GM20431 (cell line): ENCODE data around the gene TTLL8.
"Not testable (repeated sequence)": the region's sequence is repeated elsewhere in the genome, so short reads cannot be mapped to it uniquely, and the experiment has no call there.

Source experiments
- in situ Hi-C: fragments of 300-500 bp; cut with MseI, MboI; formaldehyde crosslinking; loops from one replicate; pipeline ENCODE4 v1.15.0; 2020; ENCODE audit warnings: low sequenced_read_pairs; ENCODE audit not compliant: unreplicated experiment

Gene TTLL8

DNA sequence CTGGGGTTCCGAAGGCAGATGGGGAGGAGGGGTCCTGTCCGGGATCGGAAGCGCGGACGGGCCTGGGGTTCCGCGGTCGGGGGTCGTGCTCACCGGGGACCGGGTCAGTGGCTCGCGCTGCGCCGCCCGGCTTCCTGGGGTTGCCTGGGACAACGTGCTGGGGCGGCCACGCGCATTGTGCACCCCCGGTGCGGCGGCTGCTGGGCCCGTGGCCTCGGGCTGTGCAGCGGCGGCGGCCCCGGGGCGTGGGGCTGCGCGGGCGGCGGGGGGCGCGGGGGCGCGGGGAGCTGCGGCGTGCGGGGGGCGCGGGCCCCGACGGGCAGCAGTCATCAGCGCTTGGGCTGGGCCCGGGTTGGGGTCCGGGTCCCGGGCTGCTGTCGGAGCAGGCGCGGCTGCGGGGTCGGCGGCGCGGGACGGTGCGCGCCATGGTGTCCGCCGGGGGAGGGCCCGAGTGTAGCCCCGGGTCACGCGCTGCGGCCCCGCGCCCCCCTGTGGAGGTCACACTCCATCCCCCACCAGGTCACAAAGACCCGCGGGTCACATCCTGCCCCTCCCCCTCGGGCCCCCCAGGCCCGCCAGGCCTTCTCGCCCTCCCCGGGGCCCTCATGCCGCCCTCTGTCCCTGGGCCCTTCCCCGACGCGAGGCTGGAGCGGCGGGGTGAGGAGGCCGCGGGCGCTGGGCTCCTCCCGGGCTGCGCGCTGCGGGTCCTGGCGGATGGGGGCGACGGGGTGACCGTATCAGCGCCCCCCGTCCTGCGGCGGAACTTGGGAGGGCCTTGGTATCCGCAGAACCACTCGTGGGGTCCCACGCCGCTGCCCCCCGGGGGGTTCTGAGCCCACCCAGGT, at the start of gene TTLL8:
Gene TTLL8, minus strand, starts transcription at position 238 of the 845 bp plus-strand sequence.
- in situ Hi-C loops, result no loop called here

DNA sequence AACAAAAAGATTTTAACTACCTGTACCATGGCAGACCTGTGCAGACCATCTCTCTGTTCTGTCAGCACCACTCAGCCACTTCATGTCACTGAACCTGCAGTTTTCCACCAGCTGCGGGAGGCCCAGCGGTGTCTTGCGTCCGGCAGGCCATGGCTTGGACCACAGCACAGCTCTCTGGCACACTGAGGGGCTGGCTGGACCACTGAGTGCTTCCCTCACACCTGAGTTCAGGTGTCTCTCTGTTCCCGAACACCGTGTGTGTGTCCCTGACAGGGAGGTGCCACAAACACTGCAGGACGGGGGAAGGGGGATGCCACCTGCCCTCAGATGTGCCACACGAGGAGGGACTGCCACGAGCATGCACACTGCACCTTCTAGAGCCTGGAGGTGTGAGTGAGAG, 49.4 kb upstream of the TTLL8 start:
- in situ Hi-C loops, result no loop called here

DNA sequence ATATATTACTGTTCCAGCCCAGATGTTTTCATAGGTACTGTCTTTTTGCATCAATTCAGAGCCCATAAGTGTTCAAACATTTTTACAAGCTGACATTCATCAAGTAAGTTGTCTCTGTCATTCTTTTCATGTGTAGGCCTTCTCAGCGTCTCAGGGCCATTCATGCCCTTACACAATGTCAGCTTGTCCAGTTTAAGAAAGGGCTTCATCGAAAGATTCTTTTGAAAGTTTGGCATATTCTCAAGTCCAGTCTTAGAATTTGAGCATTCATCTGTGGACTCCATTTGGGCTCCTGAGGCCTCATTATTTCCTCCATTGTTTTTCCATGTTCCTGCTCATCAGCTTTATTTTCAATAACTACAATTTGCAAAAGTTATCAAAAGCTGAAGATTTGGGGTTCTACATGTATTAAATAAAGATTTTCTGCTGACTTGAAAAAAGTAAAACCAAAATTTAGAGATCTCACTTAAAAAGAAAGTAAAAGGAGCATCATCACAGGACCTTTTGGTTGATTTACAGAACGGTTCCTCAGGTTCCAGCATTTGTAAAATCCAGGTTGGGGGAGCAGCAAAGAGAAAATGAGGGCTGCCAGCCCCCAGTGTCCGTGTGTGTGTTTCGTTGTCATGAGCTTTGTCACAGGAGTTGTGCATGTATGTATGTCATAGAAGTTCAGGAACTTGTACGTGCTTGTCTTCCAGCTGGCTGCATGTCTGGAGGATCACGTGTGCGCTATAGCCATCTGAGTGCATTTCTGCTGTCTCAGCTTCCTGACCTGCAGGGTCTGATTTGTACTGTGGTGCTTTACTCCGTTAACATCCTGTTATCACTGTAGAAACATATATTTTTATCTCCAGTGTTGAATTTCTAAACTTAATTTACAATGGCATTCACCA, 47.4 kb upstream of the TTLL8 start:
- in situ Hi-C loops, result no loop called here

DNA sequence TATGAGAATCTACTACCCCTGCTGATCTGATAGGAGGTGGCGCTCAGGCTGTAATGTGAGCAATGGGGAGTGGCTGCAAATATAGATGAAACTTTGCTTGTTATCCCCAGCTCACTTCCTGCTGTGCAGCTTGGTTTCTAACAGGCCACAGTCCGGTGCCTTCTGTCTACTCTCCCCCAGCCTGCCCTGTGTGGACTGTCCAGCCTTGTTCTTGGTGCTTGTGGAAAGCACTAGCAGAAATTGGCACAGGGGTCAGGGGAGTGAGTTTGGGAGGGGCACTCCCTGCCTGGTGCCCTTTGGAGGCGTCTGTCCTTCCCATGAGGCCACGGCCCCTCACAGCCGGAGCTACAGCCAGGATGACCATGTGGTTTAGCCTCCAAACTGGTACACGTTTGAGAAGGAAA, 46.0 kb upstream of the TTLL8 start:
- in situ Hi-C loops, result no loop called here

DNA sequence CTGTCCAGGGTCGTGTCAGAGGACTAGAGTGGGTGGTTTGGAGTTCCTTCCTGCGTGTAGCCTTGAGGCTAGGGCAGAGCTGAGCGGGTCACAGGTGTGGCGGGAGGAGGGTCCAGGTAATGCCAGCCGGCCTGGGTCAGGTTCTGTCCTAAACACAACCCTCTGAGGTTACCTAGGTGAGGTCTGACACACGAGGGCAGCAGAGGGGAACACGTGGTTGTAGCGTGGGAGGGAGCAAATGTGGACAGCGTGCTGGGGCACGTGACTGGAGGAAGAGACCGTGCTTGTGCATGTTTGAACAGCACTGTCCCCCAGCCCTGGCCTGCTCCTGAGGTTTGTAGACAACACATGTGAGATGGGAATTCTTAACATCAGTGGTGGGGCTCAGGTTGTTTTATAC, 44.8 kb upstream of the TTLL8 start:
- in situ Hi-C loops, result no loop called here

DNA sequence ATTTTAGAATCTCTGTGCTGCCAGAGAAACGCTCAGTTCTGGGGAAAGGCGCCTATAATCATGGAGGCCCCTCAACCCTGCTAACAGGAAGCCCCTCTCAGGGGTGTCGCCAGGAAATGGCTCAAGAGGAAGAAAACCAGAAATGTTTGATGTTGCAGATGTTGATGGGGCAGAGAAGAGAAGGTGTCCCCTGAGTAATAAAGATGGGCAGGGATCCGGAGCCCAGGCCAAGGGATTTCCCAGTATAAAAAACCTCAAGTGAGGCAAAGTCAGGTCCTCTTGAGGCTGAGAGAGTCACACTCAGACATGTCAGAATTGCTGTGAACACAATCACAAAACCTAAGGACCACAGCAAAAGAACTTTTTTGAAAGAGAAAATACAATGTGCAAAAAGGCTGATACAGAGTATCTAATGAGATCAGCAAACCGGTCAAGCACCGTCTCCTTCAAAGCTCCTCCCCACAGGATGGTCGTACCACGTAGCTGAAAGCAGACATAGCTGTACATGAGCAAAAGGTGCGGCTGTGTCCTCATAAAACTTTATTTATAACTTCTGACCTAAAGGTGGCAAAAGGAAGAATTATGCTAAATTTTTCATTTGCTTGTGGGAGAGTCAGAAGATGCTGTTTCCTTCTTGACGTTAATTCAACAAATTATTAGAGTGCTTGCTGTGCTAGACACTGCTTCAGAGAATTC, 43.9 kb upstream of the TTLL8 start:
- in situ Hi-C loops, result no loop called here

DNA sequence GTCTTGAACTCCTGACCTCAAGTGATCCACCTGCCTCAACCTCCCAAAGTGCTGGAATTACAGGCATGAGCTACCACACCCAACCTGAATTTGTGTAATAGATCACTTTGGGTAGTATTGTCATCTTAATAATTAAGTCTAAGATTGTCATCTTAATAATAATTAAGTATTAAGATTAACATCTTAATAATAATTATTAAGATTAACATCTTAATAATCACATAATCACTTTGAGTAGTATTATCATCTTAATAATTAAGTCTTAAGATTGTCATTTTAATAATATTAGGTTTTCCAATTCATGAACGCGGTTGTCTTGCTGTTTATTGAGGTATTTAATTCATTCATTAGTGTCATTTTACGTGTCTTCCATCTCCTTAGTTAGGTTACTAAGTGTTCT, 40.0 kb upstream of the TTLL8 start:
- in situ Hi-C loops, result no loop called here

DNA sequence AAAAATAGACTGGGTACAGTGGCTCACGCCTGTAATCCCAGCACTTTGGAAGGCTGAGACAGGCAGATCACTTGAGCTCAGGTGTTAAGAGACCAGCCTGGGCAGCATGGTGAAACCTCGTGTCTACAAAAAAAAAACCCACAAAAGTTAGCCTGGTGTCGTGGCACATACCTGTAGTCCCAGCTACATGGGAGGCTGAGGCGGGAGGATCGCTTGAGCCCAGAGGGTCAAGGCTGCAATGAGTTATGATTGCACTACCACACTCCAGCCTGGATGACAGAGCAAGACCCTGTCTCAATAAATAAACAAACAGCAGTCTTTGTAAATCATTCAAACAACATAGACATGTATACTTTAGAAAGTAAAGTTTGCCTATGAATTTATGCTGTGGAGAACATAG, 34.2 kb upstream of the TTLL8 start:
- in situ Hi-C loops, result no loop called here

DNA sequence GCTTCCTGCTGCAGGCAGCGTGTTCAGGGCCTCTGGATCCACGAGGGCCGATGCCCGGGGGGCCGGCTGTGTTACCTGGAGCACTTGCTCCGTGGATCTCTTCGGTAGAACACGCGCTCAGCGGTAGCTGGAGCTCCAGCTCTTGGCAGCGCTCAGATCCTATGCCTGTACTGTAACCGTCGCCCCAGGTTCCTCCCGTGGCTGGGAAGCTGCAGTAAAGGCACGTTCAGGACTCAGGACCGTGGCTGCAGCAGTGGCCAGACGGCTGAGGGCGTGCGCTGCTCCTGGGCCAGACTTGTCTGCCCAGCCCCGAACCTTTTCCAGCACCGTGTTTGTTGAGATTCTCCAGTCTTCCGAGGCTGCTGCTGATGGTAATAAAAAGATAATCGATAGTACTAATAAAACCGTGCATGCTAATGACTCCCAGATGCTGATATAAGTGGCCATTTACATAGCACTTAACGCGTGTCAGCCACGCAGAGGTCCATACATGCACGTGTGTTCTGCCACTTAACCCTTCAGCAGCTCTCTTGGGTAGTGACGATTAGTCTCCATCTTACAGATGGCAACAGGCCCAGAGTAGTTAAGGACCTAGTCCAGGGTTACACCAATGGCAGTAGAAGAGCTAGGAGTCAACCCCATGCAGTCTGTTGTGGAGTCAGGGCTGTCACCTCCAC, 33.1 kb upstream of the TTLL8 start:
- in situ Hi-C loops, result no loop called here

DNA sequence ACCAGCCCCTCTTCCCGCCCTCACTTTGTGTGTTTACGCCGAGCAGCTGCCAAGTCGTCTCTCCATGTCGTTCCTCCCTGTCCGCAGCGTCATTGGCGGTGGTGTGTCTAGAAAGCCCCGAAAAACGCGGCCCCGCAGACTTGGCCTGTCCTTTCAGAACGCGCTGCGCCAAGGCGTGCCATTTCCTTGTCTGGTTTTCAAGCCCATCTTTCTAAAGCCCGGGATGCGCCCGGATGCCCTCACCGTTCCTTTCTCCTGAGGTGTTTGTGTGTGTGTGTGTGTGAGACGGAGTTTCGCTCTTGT, 32.3 kb upstream of the TTLL8 start:
- in situ Hi-C loops, result no loop called here

DNA sequence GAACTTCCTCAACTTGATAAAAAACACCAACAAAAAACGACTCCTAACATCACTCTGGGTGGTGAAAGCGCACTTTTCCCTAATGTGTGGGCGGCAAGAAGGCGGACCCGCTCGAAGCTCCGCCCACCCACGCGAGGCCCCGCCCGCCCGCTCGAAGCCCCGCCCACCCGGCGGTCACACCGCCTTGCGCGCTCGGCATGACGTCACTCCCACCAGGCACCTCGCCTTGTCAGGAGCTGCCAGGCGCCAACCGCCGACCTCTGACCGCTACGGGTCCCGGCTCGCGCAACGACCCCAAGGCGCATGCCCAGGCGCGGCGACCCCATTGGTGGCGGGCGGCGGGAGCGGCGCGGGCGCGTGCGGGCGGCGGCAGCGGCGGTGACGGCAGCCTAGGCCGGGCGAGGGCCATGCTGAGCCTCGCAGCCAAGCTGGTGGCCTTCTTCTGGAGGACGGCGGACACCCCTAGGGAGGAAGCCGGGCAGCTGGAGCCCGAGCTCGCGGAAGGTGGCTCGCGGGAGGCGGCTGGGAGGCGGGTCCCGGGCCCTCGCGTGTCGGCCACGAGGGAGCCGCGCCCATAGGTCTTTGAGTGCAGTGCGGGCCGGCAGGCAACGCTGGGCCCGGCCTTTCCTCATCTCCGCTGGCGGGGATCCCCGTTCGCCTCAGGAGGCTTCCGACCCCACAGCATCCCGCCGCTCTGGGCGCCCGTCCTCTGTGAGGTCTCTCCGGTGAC, 31.7 kb upstream of the TTLL8 start, which contains the start of gene MOV10L1:
Gene MOV10L1, plus strand, starts transcription at position 325 of the 730 bp plus-strand sequence. Its CDS starts 83 bp downstream, at position 408.
- in situ Hi-C loops, result no loop called here

DNA sequence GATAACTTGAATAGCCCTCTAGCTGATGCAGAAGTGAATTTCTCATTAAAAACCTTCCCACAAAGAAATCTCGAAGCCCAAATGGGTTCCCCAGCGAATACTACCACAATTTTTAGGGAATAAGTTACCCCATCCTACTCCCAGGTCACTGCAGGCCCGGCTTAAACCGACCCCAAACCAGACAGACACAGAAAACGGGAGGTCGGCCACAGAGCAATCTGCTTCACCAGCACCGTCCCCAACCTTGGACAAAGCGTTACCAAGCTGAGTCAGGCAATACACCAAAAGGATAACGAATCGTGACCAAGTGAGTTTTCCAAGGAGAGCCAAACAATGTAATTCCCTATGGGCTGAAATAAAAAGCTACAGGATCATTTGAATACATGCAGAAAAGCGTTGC, 31.1 kb upstream of the TTLL8 start:
- in situ Hi-C loops, result no loop called here

DNA sequence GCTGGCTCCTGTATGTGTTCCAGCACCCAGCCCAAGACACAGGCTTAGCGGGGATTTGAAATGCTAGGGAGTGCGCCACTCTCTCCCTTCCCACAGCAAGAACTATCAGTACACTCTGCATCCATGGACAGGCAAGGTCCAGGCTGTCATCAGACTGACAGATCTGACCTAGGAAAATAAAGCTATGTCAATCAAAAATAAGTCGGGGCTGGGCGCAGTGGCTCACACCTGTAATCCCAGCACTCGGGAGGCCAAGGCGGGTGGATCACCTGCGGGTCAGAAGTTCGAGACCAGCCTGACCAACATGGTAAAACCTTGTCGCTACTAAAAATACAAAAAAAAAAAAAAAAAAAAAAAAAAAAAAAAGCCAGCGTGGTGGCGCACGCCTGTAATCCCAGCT, 30.0 kb upstream of the TTLL8 start:
- in situ Hi-C loops, result no loop called here

DNA sequence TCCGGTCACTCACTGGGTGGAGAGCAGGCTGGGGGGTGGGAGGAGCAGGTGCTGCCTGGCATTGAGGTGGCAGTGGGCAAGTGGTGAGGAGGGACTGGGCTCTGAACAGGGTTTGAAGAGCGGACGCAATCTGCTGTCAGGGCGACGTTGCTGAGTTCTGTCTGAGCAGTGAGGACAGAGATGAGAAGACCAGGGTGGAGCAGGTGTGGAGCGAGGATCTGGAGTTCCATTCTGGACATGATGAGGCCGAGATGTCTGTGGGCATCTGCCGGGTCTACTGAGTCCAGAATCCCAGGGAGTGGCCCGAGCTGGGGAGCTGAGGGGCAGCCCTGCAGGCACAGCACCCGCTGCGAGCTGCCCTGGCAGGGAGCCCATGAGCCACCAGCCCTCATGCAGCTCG, 29.5 kb upstream of the TTLL8 start:
- in situ Hi-C loops, result no loop called here

DNA sequence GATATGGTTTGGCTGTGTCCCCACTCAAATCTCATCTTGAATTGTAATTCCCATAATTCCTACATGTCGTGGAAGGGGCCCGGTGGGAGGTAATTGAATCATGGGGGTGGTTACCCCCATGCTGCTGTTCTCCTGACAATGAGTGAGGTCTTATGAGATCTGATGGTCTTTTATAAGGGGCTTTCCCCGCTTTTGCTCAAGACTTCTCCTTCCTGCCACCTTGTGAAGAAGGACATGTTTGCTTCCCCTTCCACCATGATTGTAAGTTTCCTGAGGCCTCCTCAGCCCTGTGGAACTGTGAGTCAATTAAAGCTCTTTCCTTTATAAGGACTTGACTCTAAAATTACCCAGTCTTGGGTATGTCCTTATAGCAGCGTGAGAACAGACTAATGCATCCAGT, 28.9 kb upstream of the TTLL8 start:
- in situ Hi-C loops, result not testable (repeated sequence)

DNA sequence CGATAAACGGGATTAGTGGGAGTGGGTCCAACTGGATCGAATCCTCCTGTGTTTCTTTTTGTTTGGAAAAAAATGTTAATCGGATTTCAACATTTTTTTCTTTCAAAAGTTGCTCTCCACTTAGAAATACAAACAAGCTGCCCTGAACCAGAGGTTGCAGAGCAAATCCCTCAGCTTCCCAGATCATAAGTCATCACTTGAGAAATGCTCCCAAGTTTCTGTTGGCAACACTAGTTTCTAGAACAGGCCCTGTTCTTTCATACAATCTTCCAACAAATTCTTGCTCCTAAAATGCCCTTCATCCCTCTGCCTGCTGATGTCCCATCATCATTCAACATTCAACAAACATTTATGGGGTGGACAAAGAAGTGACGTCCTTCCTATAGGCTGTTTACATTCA, 28.4 kb upstream of the TTLL8 start:
- in situ Hi-C loops, result no loop called here

DNA sequence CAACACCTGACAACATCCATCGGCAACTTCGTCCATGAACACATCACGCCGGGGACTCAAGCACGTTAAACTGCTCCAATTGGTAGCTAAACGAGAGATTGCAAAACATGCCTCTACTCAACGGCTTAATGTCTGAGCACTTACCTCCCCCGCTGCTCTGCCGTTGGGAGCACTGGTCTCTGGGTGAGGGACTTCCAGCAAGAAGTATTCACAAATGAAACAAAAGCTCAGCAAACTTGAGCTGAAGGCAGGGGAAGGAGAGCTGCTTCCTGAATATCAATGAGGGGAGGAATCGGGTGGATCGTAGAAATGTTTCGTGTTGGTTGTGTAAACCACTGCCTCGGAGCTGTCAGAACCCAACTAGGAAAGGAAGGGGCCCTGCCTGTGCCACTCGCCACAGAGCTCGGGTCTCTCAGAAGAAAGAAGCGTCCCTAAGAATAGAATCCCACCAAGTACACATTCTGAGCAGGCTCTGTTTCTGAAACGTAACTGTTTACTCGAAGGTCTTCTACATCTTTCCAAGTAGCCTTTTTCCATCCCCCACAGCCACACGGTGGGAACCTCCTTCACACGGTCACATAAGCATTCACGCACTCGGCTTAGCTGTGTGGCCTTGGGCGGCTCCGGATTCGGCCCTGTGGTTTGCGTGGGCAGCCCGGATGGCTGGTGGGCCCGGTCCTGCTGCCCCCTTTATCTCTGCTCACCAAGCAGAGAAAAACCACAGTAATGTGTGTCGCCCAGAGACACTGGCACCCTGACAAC, 27.3 kb upstream of the TTLL8 start, which contains the start of gene MLC1:
Gene MLC1, minus strand, starts transcription at position 216 of the 762 bp plus-strand sequence. CDS start 524 bp downstream, outside the sequence.
- in situ Hi-C loops, result no loop called here

DNA sequence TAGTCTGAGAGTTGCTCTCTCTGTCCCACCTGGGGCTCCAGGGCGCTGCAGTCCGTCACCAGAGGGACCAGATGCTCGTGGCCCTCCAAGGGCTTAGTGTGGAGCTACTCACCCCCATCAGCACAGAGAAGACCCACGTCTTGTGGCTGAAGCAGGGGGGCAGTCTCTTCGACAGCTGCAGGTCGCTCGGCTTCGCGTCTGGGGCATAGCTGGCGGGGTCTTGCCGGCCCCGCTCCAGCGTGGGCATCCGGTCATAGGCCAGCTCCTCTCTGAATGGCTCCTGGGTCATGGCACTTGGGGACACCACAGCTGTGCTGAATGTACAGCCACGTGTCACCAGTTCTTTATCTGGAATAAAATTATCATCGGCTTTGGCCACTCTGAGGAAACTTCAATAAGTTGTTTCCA, 26.5 kb upstream of the TTLL8 start:
- in situ Hi-C loops, result no loop called here

DNA sequence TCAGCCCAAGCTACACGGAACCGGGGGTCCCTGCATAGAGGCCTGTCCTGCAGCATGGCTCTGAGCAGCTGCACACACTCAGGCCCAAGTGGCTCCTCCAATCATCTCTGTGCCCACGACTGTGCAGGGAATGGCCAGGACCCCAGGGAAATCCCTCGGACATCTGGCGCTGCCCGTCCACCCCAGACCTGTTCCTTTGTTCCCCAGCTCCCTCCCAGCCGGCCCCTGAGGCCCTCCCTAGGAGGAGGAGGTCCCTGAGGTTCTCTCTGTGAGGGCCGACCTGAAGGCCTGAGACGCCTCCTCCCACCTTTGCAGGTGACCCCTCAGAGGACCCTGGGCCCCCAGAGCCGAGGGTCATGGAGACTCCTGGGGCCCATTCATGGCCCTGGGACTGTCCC, 26.0 kb upstream of the TTLL8 start:
- in situ Hi-C loops, result no loop called here
